ENCODE data around the gene HIF3A.

DNA sequence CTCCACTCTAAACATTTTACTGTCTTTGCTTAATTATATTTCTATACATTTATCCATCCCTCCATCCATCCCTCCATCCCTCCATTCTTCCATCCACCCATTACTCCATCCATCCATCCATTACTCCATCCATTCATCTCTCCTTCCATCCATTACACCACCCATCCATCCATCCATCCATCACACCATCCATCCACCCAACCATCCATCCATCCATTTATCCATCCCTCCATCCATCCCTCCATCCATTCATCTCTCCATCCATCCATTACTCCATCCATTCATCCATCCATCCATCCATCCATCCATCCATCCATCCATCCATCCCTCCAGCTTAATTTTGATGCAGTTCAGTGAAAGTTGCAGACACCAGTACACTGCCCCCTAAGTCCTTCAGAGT, 5.0 kb upstream of the HIF3A start:
- TF ChIP-seq CTCF (IDR thresholded peaks at IDR 0.05; ENCODE audit: low read length), result no peak
- no peak for TF ChIP-seq EZH2 (IDR thresholded peaks at IDR 0.05; ENCODE audit: borderline replicate concordance, low read length)
